Liver (tissue), 9 donors: ENCODE data around the gene ADCY10. TPM values are rescaled to one million over a fixed set of nuclear protein-coding genes. Genes with fewer than 3 reads are reported as not detected.
"Not testable (repeated sequence)": the region's sequence is repeated elsewhere in the genome, so short reads cannot be mapped to it uniquely, and the experiment has no call there.

Experiments
- DNase-seq: peaks from one replicate; pipeline ENCODE4 v3.0.0-alpha.2; 2017; ENCODE audit warnings: low spot score
- H3K27ac ChIP-seq, 2 donors: one replicate each; pipeline ENCODE4 v1.7.0; 2013; ENCODE audit warnings: inconsistent platforms in 2 of 2, low read length in 2 of 2, control low read depth in 1 of 2, low read depth in 1 of 2, mild to moderate bottlenecking in 1 of 2
- H3K27me3 ChIP-seq, 4 donors: one replicate each; pipeline versions ENCODE4 v1.6.1 to v1.7.0; 2013; ENCODE audit warnings: low read length in 3 of 4, inconsistent platforms in 1 of 4, mild to moderate bottlenecking in 1 of 4, moderate library complexity in 1 of 4; ENCODE audit not compliant: control insufficient read depth in 4 of 4, insufficient read depth in 4 of 4
- H3K36me3 ChIP-seq, 4 donors: one replicate each; pipeline versions ENCODE4 v1.6.1 to v1.7.0; 2013; ENCODE audit warnings: low read length in 3 of 4, mild to moderate bottlenecking in 3 of 4, low read depth in 1 of 4, moderate library complexity in 1 of 4; ENCODE audit not compliant: control insufficient read depth in 4 of 4, insufficient read depth in 3 of 4
- H3K4me1 ChIP-seq, 4 donors: one replicate each; pipeline versions ENCODE4 v1.6.1 to v1.7.0; 2013; ENCODE audit warnings: low read length in 3 of 4, mild to moderate bottlenecking in 3 of 4, moderate library complexity in 1 of 4; ENCODE audit not compliant: control insufficient read depth in 4 of 4, insufficient read depth in 4 of 4
- H3K4me3 ChIP-seq, 3 donors: one replicate each; pipeline versions ENCODE4 v1.6.1 to v1.7.0; 2013; ENCODE audit warnings: low read length in 3 of 3, control low read depth in 1 of 3, low read depth in 1 of 3, mild to moderate bottlenecking in 1 of 3
- H3K9ac ChIP-seq, 2 donors: one replicate each; pipeline ENCODE4 v1.7.0; 2013; ENCODE audit warnings: low read length in 2 of 2, mild to moderate bottlenecking in 2 of 2, moderate library complexity in 2 of 2, control low read depth in 1 of 2, low read depth in 1 of 2
- H3K9me3 ChIP-seq, 4 donors: one replicate each; pipeline versions ENCODE4 v1.6.1 to v1.7.0; 2013; ENCODE audit warnings: low read length in 3 of 4; ENCODE audit not compliant: control insufficient read depth in 4 of 4
- EGR1 ChIP-seq, 2 donors: IDR thresholded peaks; 2 replicates each; pipeline ENCODE4 v1.6.1; 2016 to 2018; ENCODE audit warnings: antibody characterized with exemption in 2 of 2, low read depth in 2 of 2
- FOXA1 ChIP-seq: IDR thresholded peaks from 2 replicates; pipeline ENCODE4 v1.6.1; 2016; ENCODE audit warnings: antibody characterized with exemption
- FOXA2 ChIP-seq: IDR thresholded peaks from 2 replicates; pipeline ENCODE4 v1.6.1; 2016; ENCODE audit warnings: antibody characterized with exemption
- GABPA ChIP-seq, 2 donors: IDR thresholded peaks in 1 of 2; conservative IDR thresholded peaks in 1 of 2; 2 replicates each; pipeline ENCODE4 v1.6.1; 2016; ENCODE audit warnings: antibody characterized with exemption in 2 of 2, mild to moderate bottlenecking in 1 of 2, moderate library complexity in 1 of 2
- HNF4A ChIP-seq, 2 donors: conservative IDR thresholded peaks; 2 replicates each; pipeline ENCODE4 v1.6.1; 2016; ENCODE audit warnings: antibody characterized with exemption in 2 of 2, mild to moderate bottlenecking in 2 of 2
- HNF4G ChIP-seq: IDR thresholded peaks from 2 replicates; pipeline ENCODE4 v1.6.1; 2016; ENCODE audit warnings: antibody characterized with exemption
- JUND ChIP-seq, 2 donors: IDR thresholded peaks; 2 replicates each; pipeline ENCODE4 v1.6.1; 2016; ENCODE audit warnings: antibody characterized with exemption in 2 of 2
- RAD21 ChIP-seq, 2 donors: IDR thresholded peaks; 2 replicates each; pipeline ENCODE4 v1.6.1; 2016; ENCODE audit warnings: antibody characterized with exemption in 2 of 2, mild to moderate bottlenecking in 2 of 2
- RXRA ChIP-seq, 2 donors: IDR thresholded peaks; 2 replicates each; pipeline ENCODE4 v1.6.1; 2017 to 2018; ENCODE audit warnings: antibody characterized with exemption in 2 of 2, mild to moderate bottlenecking in 1 of 2
- SP1 ChIP-seq: IDR thresholded peaks from 2 replicates; pipeline ENCODE4 v1.6.1; 2018; ENCODE audit warnings: antibody characterized with exemption, mild to moderate bottlenecking
- YY1 ChIP-seq: IDR thresholded peaks from 2 replicates; pipeline ENCODE4 v1.6.1; 2016; ENCODE audit warnings: antibody characterized with exemption, mild to moderate bottlenecking
- WGBS: extraction: QIAGEN DNeasy Blood & Tissue Kit; methylation state at CpG from one replicate; pipeline ENCODE4 v1.1.7; 2013; 5-methylcytosine and 5-hydroxymethylcytosine counted together
- polyA plus RNA-seq, 2 donors: library from polyadenylated mRNA; stranded (reverse) in 1 of 2; unstranded in 1 of 2; fragments of 200-250 nt in 1 of 2; fragments of >200 nt in 1 of 2; fragmentation: Nextera tagmentation in 1 of 2; extraction: Ambion mirVana in 1 of 2; gene quantifications; one replicate each; pipeline versions ENCODE4 v1.2.1 to v1.2.3, GENCODE V29; 2013 to 2015
- total RNA-seq, 2 donors: library from RNA; depleted of rRNA; stranded (reverse); fragments of >200 nt; gene quantifications; one replicate each; pipeline ENCODE4 v1.2.3, GENCODE V29; 2014
- TF ChIP-seq, protein P1 (sequence below): IDR thresholded peaks from 2 replicates; pipeline ENCODE4 v1.6.1; 2016; ENCODE audit warnings: antibody characterized with exemption
- TF ChIP-seq, protein P2 (sequence below): fragments of 150-350 bp; IDR thresholded peaks from 2 replicates; pipeline ENCODE4 v1.5.1; 2017; ENCODE audit warnings: improper control_type of control experiment, low read depth, low read length; ENCODE audit not compliant: missing input control
- TF ChIP-seq, protein P3 (sequence below): IDR thresholded peaks from 2 replicates; pipeline ENCODE4 v1.6.1; 2016; ENCODE audit warnings: antibody characterized with exemption
- TF ChIP-seq, protein P4 (sequence below): IDR thresholded peaks from 2 replicates; pipeline ENCODE4 v1.6.1; 2016; ENCODE audit warnings: antibody characterized with exemption
- TF ChIP-seq, protein P5 (sequence below): IDR thresholded peaks from 2 replicates; pipeline ENCODE4 v1.6.1; 2016; ENCODE audit warnings: antibody characterized with exemption, mild to moderate bottlenecking
- donor health status: healthy.
- donor health status: healthy.
- donor health status: healthy.
- donor health status: healthy.
- donor health status: healthy.

The ADCY10 gene
- total and polyA plus RNA-seq, 4 donors, result 0.89 to 4.7 (median 2.3) TPM

DNA sequence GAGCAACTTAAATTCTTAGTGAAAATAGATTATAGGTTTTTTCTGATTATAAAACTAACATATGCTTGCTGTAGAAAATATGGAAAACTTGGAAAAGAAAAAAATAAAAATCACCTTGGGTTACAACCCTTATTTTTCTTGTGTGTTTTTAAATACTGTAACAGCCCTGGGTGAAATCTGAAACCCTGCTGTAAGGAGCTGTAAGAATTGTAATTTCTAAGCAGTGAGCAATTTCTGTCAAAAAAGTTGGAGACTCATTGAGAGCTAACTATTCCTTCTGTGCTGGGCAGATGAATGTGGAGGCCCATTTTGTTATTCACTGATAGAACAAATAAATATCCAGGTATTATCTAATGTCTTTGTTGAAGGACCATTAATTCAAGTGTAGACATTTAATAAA, 42.6 kb downstream of the ADCY10 start:
- Histone ChIP-seq H3K9ac (no peak overlapping the region), H3K9me3 (no peaks in the 10 kb centered on the region), H3K4me1 (peaks cover 0 to 3% (median 2%) of the 10 kb centered on the region in 4 donors), H3K4me3 (no peak overlapping the region), H3K36me3 (no peaks in the 10 kb centered on the region), H3K27ac (no peak overlapping the region), H3K27me3 (no peaks in the 10 kb centered on the region)
- no peak for DNase-seq
- TF ChIP-seq GABPA (IDR thresholded peaks at IDR 0.05 in 1 of 2, conservative IDR thresholded peaks at IDR 0.05 in 1 of 2), result no peak
- TF ChIP-seq, protein P1, sequence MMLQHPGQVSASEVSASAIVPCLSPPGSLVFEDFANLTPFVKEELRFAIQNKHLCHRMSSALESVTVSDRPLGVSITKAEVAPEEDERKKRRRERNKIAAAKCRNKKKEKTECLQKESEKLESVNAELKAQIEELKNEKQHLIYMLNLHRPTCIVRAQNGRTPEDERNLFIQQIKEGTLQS, result no peak
- no peak for TF ChIP-seq YY1
- TF ChIP-seq, protein P2, sequence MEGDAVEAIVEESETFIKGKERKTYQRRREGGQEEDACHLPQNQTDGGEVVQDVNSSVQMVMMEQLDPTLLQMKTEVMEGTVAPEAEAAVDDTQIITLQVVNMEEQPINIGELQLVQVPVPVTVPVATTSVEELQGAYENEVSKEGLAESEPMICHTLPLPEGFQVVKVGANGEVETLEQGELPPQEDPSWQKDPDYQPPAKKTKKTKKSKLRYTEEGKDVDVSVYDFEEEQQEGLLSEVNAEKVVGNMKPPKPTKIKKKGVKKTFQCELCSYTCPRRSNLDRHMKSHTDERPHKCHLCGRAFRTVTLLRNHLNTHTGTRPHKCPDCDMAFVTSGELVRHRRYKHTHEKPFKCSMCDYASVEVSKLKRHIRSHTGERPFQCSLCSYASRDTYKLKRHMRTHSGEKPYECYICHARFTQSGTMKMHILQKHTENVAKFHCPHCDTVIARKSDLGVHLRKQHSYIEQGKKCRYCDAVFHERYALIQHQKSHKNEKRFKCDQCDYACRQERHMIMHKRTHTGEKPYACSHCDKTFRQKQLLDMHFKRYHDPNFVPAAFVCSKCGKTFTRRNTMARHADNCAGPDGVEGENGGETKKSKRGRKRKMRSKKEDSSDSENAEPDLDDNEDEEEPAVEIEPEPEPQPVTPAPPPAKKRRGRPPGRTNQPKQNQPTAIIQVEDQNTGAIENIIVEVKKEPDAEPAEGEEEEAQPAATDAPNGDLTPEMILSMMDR, result no peak
- no peak for TF ChIP-seq HNF4G
- TF ChIP-seq, protein P3, sequence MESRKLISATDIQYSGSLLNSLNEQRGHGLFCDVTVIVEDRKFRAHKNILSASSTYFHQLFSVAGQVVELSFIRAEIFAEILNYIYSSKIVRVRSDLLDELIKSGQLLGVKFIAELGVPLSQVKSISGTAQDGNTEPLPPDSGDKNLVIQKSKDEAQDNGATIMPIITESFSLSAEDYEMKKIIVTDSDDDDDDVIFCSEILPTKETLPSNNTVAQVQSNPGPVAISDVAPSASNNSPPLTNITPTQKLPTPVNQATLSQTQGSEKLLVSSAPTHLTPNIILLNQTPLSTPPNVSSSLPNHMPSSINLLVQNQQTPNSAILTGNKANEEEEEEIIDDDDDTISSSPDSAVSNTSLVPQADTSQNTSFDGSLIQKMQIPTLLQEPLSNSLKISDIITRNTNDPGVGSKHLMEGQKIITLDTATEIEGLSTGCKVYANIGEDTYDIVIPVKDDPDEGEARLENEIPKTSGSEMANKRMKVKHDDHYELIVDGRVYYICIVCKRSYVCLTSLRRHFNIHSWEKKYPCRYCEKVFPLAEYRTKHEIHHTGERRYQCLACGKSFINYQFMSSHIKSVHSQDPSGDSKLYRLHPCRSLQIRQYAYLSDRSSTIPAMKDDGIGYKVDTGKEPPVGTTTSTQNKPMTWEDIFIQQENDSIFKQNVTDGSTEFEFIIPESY, result no peak
- no peak for TF ChIP-seq SP1
- TF ChIP-seq FOXA1, result no peak
- TF ChIP-seq HNF4A (conservative IDR thresholded peaks at IDR 0.05), result no peak
- no peak for TF ChIP-seq EGR1 (IDR thresholded peaks at IDR 0.05; ENCODE audit: low read depth in 2 of 2)
- TF ChIP-seq, protein P4, sequence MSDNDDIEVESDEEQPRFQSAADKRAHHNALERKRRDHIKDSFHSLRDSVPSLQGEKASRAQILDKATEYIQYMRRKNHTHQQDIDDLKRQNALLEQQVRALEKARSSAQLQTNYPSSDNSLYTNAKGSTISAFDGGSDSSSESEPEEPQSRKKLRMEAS, result no peak
- TF ChIP-seq, protein P5, sequence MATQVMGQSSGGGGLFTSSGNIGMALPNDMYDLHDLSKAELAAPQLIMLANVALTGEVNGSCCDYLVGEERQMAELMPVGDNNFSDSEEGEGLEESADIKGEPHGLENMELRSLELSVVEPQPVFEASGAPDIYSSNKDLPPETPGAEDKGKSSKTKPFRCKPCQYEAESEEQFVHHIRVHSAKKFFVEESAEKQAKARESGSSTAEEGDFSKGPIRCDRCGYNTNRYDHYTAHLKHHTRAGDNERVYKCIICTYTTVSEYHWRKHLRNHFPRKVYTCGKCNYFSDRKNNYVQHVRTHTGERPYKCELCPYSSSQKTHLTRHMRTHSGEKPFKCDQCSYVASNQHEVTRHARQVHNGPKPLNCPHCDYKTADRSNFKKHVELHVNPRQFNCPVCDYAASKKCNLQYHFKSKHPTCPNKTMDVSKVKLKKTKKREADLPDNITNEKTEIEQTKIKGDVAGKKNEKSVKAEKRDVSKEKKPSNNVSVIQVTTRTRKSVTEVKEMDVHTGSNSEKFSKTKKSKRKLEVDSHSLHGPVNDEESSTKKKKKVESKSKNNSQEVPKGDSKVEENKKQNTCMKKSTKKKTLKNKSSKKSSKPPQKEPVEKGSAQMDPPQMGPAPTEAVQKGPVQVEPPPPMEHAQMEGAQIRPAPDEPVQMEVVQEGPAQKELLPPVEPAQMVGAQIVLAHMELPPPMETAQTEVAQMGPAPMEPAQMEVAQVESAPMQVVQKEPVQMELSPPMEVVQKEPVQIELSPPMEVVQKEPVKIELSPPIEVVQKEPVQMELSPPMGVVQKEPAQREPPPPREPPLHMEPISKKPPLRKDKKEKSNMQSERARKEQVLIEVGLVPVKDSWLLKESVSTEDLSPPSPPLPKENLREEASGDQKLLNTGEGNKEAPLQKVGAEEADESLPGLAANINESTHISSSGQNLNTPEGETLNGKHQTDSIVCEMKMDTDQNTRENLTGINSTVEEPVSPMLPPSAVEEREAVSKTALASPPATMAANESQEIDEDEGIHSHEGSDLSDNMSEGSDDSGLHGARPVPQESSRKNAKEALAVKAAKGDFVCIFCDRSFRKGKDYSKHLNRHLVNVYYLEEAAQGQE, result no peak
- no peak for TF ChIP-seq FOXA2
- TF ChIP-seq JUND (IDR thresholded peaks at IDR 0.05), result no peak
- no peak for TF ChIP-seq RXRA (IDR thresholded peaks at IDR 0.05)
- TF ChIP-seq RAD21 (IDR thresholded peaks at IDR 0.05), result no peak

DNA sequence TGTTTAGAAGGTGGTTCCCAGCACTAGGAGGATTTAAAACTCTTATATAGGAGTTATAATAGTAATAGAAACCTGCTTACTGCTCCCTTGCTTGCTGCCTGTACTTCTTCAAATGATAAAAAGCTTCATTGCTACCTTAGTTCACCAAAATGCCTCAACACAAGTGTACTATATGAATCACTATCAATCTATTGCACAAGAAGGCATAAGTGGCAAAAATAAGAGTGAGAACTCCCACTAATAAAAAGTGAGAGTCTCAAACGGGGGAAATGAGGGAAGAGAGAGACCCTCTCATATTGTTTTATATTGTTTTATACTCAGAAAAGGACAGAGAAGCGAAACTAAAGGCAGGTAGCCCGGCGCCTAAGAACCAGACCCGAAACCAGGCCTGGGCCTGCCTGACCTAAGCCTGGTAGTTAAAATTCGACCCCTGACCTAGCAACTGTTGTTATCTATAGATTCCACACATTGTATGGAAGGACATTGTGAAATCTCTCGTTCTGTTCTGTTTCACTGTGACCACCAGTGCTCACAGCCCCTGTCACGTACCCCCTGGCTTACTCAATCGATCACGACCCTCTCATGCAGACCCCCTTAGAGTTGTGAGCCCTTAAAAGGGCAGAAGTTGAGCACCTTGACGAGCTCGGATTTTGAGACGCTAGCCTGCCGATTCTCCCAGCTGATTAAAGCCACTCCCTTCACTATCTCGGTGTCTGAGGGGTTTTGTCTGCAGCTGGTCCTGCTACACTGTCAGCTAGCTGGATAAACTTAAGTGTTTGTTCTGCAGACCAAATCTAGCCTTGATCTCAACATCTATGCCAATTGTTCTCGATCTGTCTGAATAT, 44.6 kb downstream of the ADCY10 start:
- not testable (repeated sequence) for H3K9me3 ChIP-seq, H3K27me3 ChIP-seq, H3K9ac ChIP-seq, H3K4me3 ChIP-seq, H3K27ac ChIP-seq, H3K36me3 ChIP-seq, DNase-seq, H3K4me1 ChIP-seq
- WGBS, result 72% methylated on average over 16 of the region's 16 CpGs

DNA sequence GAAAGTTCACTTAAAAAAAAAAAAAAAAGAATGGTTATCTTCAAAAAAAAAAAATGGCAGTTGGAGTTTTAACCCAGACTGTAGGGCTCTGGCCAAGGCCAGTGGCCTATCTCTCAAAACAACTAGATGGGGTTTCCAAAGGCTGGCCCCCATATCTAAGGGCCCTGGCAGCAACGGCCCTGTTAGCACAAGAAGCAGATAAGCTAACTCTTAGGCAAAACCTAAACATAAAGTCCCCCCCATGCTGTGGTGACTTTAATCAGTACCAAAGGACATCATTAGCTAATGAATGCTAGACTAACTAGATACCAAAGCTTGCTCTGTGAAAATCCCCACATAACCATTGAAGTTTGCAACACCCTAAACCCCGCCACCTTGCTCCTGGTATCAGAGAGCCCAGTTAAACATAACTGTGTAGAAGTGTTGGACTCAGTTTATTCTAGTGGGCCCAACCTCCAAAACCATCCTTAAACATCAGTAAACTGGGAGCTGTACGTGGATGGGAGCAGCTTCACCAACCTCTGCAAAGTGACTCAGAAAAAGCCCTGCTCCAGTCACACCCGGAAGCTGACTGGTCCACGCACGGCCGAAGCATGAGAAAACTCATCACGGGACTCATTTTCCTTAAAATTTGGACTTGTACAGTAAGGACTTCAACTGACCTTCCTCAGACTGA, 47.1 kb downstream of the ADCY10 start:
- not testable (repeated sequence) for H3K4me3 ChIP-seq, H3K9ac ChIP-seq, H3K36me3 ChIP-seq, H3K9me3 ChIP-seq, H3K27ac ChIP-seq, DNase-seq, H3K27me3 ChIP-seq, H3K4me1 ChIP-seq
- WGBS, result 96% methylated on average over 8 of the region's 8 CpGs

DNA sequence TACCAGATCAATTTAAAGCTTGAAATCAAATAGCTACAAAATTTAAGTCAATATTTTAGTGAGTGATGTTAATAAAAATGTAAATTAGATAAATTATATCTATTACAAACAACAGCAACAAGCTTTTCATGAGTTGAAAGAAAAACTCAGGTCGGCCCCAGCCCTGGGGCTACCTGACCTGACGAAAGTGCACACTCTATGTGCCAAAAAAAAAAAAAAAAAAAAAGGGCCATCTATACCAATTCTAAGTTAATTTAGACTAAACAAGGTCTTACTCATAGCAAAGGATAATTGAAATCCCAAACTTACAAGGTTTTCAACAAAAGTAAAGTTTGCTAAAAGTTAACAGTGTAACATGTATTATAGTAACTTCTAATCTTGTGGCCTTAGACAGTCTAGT, 47.6 kb downstream of the ADCY10 start:
- H3K27me3 ChIP-seq, H3K4me3 ChIP-seq, DNase-seq, H3K9ac ChIP-seq, H3K4me1 ChIP-seq, H3K27ac ChIP-seq, H3K9me3 ChIP-seq, H3K36me3 ChIP-seq: not testable (repeated sequence)
- WGBS, result 97% methylated on average over 2 of the region's 2 CpGs
